A549 treated with DMSO at 1 μM for 4 hours (cell line): ENCODE results near the gene LY6G6D. TPM values are rescaled to one million over a fixed set of nuclear protein-coding genes. Genes with fewer than 3 reads are reported as not detected.

Experiments used
- total RNA-seq: library from RNA; stranded (reverse); fragments of 200-300 nt; extraction: Qiagen RNA extraction; gene quantifications from 5 replicates; pipeline ENCODE4 v1.2.3, GENCODE V29; 2022; ENCODE audit warnings: low read depth

The LY6G6D gene
- total RNA-seq, 1 experiment from 2014 or later = not detected

Other genes starting within 250 kb of the LY6G6D start
- gene MICB, start 217.2 kb upstream of the LY6G6D start, total RNA-seq = 7.6 to 9.0 TPM (median 8.6 TPM) in 5 replicates
- not detected in 5 replicates for gene MCCD1, start 186.4 kb upstream of the LY6G6D start, total RNA-seq
- gene DDX39B, start 173.3 kb upstream of the LY6G6D start, total RNA-seq = 352 to 407 TPM (median 386 TPM) in 5 replicates
- gene ATP6V1G2, start 168.7 kb upstream of the LY6G6D start, total RNA-seq = 0.40 to 0.77 TPM (median 0.64 TPM) in 5 replicates
- 9.6 to 12.9 TPM (median 11.4 TPM) in 5 replicates for gene NFKBIL1, start 167.7 kb upstream of the LY6G6D start, total RNA-seq
- gene LTA, start 143.1 kb upstream of the LY6G6D start, total RNA-seq = 0.11 to 0.12 TPM in 2 of 5 replicates, not detected in the others
- gene TNF, start 139.8 kb upstream of the LY6G6D start, total RNA-seq = 0.10 to 0.22 TPM (median 0.11 TPM) in 3 of 5 replicates, not detected in the others
- gene LTB, start 132.9 kb upstream of the LY6G6D start, total RNA-seq = 0.29 to 0.50 TPM (median 0.49 TPM) in 5 replicates
- gene LST1, start 129.1 kb upstream of the LY6G6D start, total RNA-seq = 0.20 to 0.26 TPM in 2 of 5 replicates, not detected in the others
- gene NCR3, start 122.3 kb upstream of the LY6G6D start, total RNA-seq = not detected in 5 replicates
- not detected in 5 replicates for gene AIF1, start 100.1 kb upstream of the LY6G6D start, total RNA-seq
- 68.9 to 101 TPM (median 86.8 TPM) in 5 replicates for gene PRRC2A, start 94.6 kb upstream of the LY6G6D start, total RNA-seq
- 119 to 155 TPM (median 144 TPM) in 5 replicates for gene BAG6, start 62.7 kb upstream of the LY6G6D start, total RNA-seq
- 2.8 to 3.8 TPM (median 3.2 TPM) in 5 replicates for gene APOM, start 59.5 kb upstream of the LY6G6D start, total RNA-seq
- 10.9 to 13.1 TPM (median 12.1 TPM) in 5 replicates for gene C6orf47, start 54.6 kb upstream of the LY6G6D start, total RNA-seq
- gene GPANK1, start 50.4 kb upstream of the LY6G6D start, total RNA-seq = 10.7 to 15.4 TPM (median 12.2 TPM) in 5 replicates
- gene CSNK2B, start 49.3 kb upstream of the LY6G6D start, total RNA-seq = 165 to 176 TPM (median 167 TPM) in 5 replicates
- gene LY6G5B, start 45.4 kb upstream of the LY6G6D start, total RNA-seq = 3.6 to 5.8 TPM (median 5.1 TPM) in 5 replicates
- 0.95 to 2.0 TPM (median 1.3 TPM) in 5 replicates for gene LY6G5C, start 34.3 kb upstream of the LY6G6D start, total RNA-seq
- 16.1 to 20.1 TPM (median 17.9 TPM) in 5 replicates for gene ABHD16A, start 12.0 kb upstream of the LY6G6D start, total RNA-seq
- gene LY6G6F, start 8.5 kb upstream of the LY6G6D start, total RNA-seq = not detected in 5 replicates
- gene LY6G6C, start 6.4 kb downstream of the LY6G6D start, total RNA-seq = 0.12 to 0.20 TPM in 2 of 5 replicates, not detected in the others
- not detected in 5 replicates for gene MPIG6B, start 8.0 kb downstream of the LY6G6D start, total RNA-seq
- 27.0 to 30.0 TPM (median 27.6 TPM) in 5 replicates for gene DDAH2, start 14.0 kb downstream of the LY6G6D start, total RNA-seq
- gene CLIC1, start 21.2 kb downstream of the LY6G6D start, total RNA-seq = 490 to 521 TPM (median 507 TPM) in 5 replicates
- gene MSH5, start 24.7 kb downstream of the LY6G6D start, total RNA-seq = 10.7 to 16.8 TPM (median 15.8 TPM) in 5 replicates
- 3.0 to 5.0 TPM (median 3.3 TPM) in 5 replicates for gene SAPCD1, start 47.3 kb downstream of the LY6G6D start, total RNA-seq
- gene VWA7, start 62.0 kb downstream of the LY6G6D start, total RNA-seq = 1.4 to 2.0 TPM (median 1.8 TPM) in 5 replicates
- gene VARS1, start 80.4 kb downstream of the LY6G6D start, total RNA-seq = 52.7 to 64.9 TPM (median 59.0 TPM) in 5 replicates
- gene LSM2, start 91.6 kb downstream of the LY6G6D start, total RNA-seq = 49.8 to 66.9 TPM (median 61.6 TPM) in 5 replicates
- 1.00 to 2.0 TPM (median 1.9 TPM) in 5 replicates for gene HSPA1L, start 99.9 kb downstream of the LY6G6D start, total RNA-seq
- 134 to 436 TPM (median 349 TPM) in 5 replicates for gene HSPA1A, start 100.2 kb downstream of the LY6G6D start, total RNA-seq
- gene HSPA1B, start 112.4 kb downstream of the LY6G6D start, total RNA-seq = 109 to 336 TPM (median 263 TPM) in 5 replicates
- 26.4 to 37.6 TPM (median 30.1 TPM) in 5 replicates for gene NEU1, start 147.5 kb downstream of the LY6G6D start, total RNA-seq
- 0.05 to 0.36 TPM (median 0.15 TPM) in 3 of 5 replicates, not detected in the others for gene SLC44A4, start 163.6 kb downstream of the LY6G6D start, total RNA-seq
- 21.2 to 34.6 TPM (median 30.7 TPM) in 5 replicates for gene EHMT2, start 182.3 kb downstream of the LY6G6D start, total RNA-seq
- 3.5 to 5.5 TPM (median 4.8 TPM) in 5 replicates for gene ZBTB12, start 186.7 kb downstream of the LY6G6D start, total RNA-seq
- gene C2, start 212.4 kb downstream of the LY6G6D start, total RNA-seq = 0.31 to 0.48 TPM (median 0.36 TPM) in 5 replicates
- gene CFB, start 230.7 kb downstream of the LY6G6D start, total RNA-seq = 1.7 to 3.4 TPM (median 2.1 TPM) in 5 replicates
- 74.0 to 87.1 TPM (median 79.5 TPM) in 5 replicates for gene NELFE, start 243.6 kb downstream of the LY6G6D start, total RNA-seq
- gene SKIC2, start 243.8 kb downstream of the LY6G6D start, total RNA-seq = 22.6 to 27.8 TPM (median 24.2 TPM) in 5 replicates